Heart right ventricle (tissue), 16 donors: ENCODE measurements around the gene CDC14B. TPM values are rescaled to one million over a fixed set of nuclear protein-coding genes. Genes with fewer than 3 reads are reported as not detected.
A peak's percentile ranks its signal among the peaks of the same experiment; 100 is the strongest.

ENCODE experiments used
- ATAC-seq, 8 donors: fragments of 200-7000 bp; cut with Tn5 transposase; one replicate each; pipeline ENCODE4 v1.9.1; 2020; ENCODE audit warnings: mild to moderate bottlenecking in 8 of 8, moderate library complexity in 8 of 8, moderate number of reproducible peaks in 1 of 8
- DNase-seq, 2 donors: peaks; one replicate each; pipeline ENCODE4 v3.0.0-alpha.2; 2020
- H3K27ac ChIP-seq, 10 donors: fragments of 200-600 bp; sonication (generic) in 2 of 10; one replicate each; pipeline versions ENCODE4 v1.5.0 to v1.8.0; 2020 to 2022; ENCODE audit warnings: mild to moderate bottlenecking in 3 of 10
- H3K27me3 ChIP-seq, 7 donors: fragments of 200-600 bp; one replicate each; pipeline ENCODE4 v1.8.0; 2021 to 2022; ENCODE audit warnings: mild to moderate bottlenecking in 2 of 7
- H3K36me3 ChIP-seq, 9 donors: fragments of 200-600 bp; sonication (generic) in 1 of 9; one replicate each; pipeline versions ENCODE4 v1.5.0 to v1.8.0; 2020 to 2022; ENCODE audit warnings: mild to moderate bottlenecking in 2 of 9
- H3K4me1 ChIP-seq, 9 donors: fragments of 200-600 bp; sonication (generic) in 1 of 9; one replicate each; pipeline versions ENCODE4 v1.5.0 to v1.8.0; 2020 to 2022; ENCODE audit warnings: mild to moderate bottlenecking in 4 of 9
- H3K4me3 ChIP-seq, 10 donors: fragments of 200-600 bp; sonication (generic) in 2 of 10; one replicate each; pipeline versions ENCODE4 v1.5.0 to v1.8.0; 2020 to 2022; ENCODE audit warnings: mild to moderate bottlenecking in 7 of 10, moderate library complexity in 2 of 10
- H3K9me3 ChIP-seq, 11 donors: fragments of 200-600 bp in 10 of 11; sonication (generic) in 2 of 11; one replicate each; pipeline versions ENCODE4 v1.5.0 to v1.8.0; 2013 to 2022; ENCODE audit warnings: mild to moderate bottlenecking in 2 of 11, control low read depth in 1 of 11, moderate library complexity in 1 of 11
- CTCF ChIP-seq, 9 donors: fragments of 200-600 bp; sonication (generic) in 2 of 9; IDR thresholded peaks; one replicate each; pipeline versions ENCODE4 v1.5.0 to v1.8.0; 2021 to 2022; ENCODE audit warnings: antibody characterized with exemption in 9 of 9, mild to moderate bottlenecking in 5 of 9, moderate library complexity in 1 of 9
- WGBS, 2 donors: extraction: QIAGEN DNeasy Blood & Tissue Kit; methylation state at CpG; one replicate each; pipeline ENCODE4 v1.1.7; 2013; ENCODE audit warnings: inconsistent platforms in 1 of 2; 5-methylcytosine and 5-hydroxymethylcytosine counted together
- intact Hi-C, 10 donors: fragments of 100-400 bp; cut with DNase I; formaldehyde crosslinking; loops; one replicate each; pipeline versions ENCODE4 v1.11.1 to v1.14.2; 2022
- polyA plus RNA-seq, 2 donors: library from polyadenylated mRNA; stranded (reverse); fragments of 200-250 nt; gene quantifications; one replicate each; pipeline ENCODE4 v1.2.3, GENCODE V29; 2013
- total RNA-seq, 10 donors: library from RNA; stranded (reverse); fragmentation: NEBNext Ultra II Directional in 3 of 10; extraction: Animal tissue kit (Norgen Biotek cat#: 25700) in 3 of 10; gene quantifications; one replicate each; pipeline versions ENCODE4 v1.2.1 to v1.2.4, GENCODE V29; 2021 to 2023
- donor health status: Arrhythmogenic right ventricular cardiomyopathy.
- donor health status: ischemic (EF 13 %, LVEDD 7.1; RV severe dilation, severe dysfunction).
- donor health status: healthy with polysubstance abuse.
- donor health status: DM: no; HTN: yes; CAD: no.
- donor health status: DM: no; HTN: no; CAD: no.
- donor health status: ischemic (EF 25% LVEDD 6.9; RV normal size, moderate dysfunction).
- donor health status: ischemic (EF 25% LVEDD 5.7; RV mildly dilated, moderate dysfunction).
- donor health status: healthy.
- donor health status: DM: yes; HTN: yes; CAD: no.
- donor health status: Ischemic cardiomyopathy.
- donor health status: ischemic (EF 35%, LVEDD 5.7; RV mildly dilated, moderate dysfunction).
- donor health status: nonischemic (EF 11% LVEDD 7.7; RV severe dilation, severe dysfunction).
- donor health status: DM: yes; HTN: yes; CAD: no.
- donor health status: PGD.
- donor health status: ischemic (EF 29% LVEDD 5.4; RV normal size, mild dysfunction).
- donor health status: nonischemic (EF 23%, LVEDD 6.1; RV moderate dilation, normal function).

CDC14B gene
- total and polyA plus RNA-seq, 12 donors: 5.1 to 30.8 (median 23.9) TPM

- Histone ChIP-seq H3K4me3 (no peak overlapping the region), H3K36me3 (peaks cover 0 to 41% (median 4%) of the 10 kb centered on the region in 9 donors), H3K9me3 (no peaks in the 10 kb centered on the region), H3K27me3 (no peaks in the 10 kb centered on the region), H3K27ac (peak overlapping the region in 3 of 10 donors; percentile 7 to 73 (median 68)), H3K4me1 (peaks cover 2 to 45% (median 24%) of the 10 kb centered on the region in 9 donors)
- 76 to 87% methylated on average over 2 of the region's 2 CpGs for WGBS, 2 donors
- no peak for ATAC-seq
- no peak for DNase-seq
- intact Hi-C loops: loop anchor here in 1 of 10 donors (5.0 kb wide), 1 partner anchor 47 kb away; no protein-coding TSS in a partner anchor
- TF ChIP-seq CTCF (IDR thresholded peaks at IDR 0.05): no peak
Measured at GRCh38 chr9:96509848-96510247, 109.8 kb downstream of the CDC14B start.

- Histone ChIP-seq H3K9me3 (no peaks in the 10 kb centered on the region), H3K4me3 (no peak overlapping the region), H3K36me3 (peaks cover 0 to 40% (median 4%) of the 10 kb centered on the region in 9 donors), H3K27ac (peak overlapping the region in 9 of 10 donors; percentile 18 to 73 (median 62)), H3K27me3 (no peaks in the 10 kb centered on the region), H3K4me1 (peaks cover 2 to 44% (median 21%) of the 10 kb centered on the region in 9 donors)
- WGBS, 2 donors: 69 to 76% methylated on average over 5 of the region's 5 CpGs
- DNase-seq (no peak), ATAC-seq (peak in 1 of 8 donors; percentile 17)
- intact Hi-C loops: loop anchor here in 1 of 10 donors (5.0 kb wide), 1 partner anchor 48 kb away; no protein-coding TSS in a partner anchor
- TF ChIP-seq CTCF (IDR thresholded peaks at IDR 0.05): no peak
Measured at GRCh38 chr9:96509026-96509425, 110.6 kb downstream of the CDC14B start.

GRCh38 chr9:96508227-96508940 is 111.3 kb downstream of the CDC14B start:
- Histone ChIP-seq H3K4me3 (no peak overlapping the region), H3K27me3 (no peaks in the 10 kb centered on the region), H3K4me1 (peaks cover 2 to 38% (median 21%) of the 10 kb centered on the region in 9 donors), H3K36me3 (peaks cover 0 to 36% (median 3%) of the 10 kb centered on the region in 9 donors), H3K27ac (peak overlapping the region in 9 of 10 donors; percentile 18 to 73 (median 62)), H3K9me3 (no peaks in the 10 kb centered on the region)
- TF ChIP-seq CTCF (IDR thresholded peaks at IDR 0.05): no peak
- ATAC-seq (peak in 7 of 8 donors; percentile 29 to 92 (median 72)), DNase-seq (no peak)
- intact Hi-C loops: loop anchor here in 1 of 10 donors (5.0 kb wide), 1 partner anchor 49 kb away; no protein-coding TSS in a partner anchor
- 58 to 65% methylated on average over 14 of the region's 14 CpGs for WGBS, 2 donors

GRCh38 chr9:96505316-96505991 is 114.2 kb downstream of the CDC14B start:
- Histone ChIP-seq H3K9me3 (no peaks in the 10 kb centered on the region), H3K27me3 (no peaks in the 10 kb centered on the region), H3K36me3 (peaks cover 0 to 22% (median 0%) of the 10 kb centered on the region in 9 donors), H3K4me3 (no peak overlapping the region), H3K27ac (no peak overlapping the region), H3K4me1 (peaks cover 2 to 61% (median 19%) of the 10 kb centered on the region in 9 donors)
- intact Hi-C loops: loop anchor here in 1 of 10 donors (5.0 kb wide), 1 partner anchor 52 kb away; no protein-coding TSS in a partner anchor
- 58 to 66% methylated on average over 13 of the region's 13 CpGs for WGBS, 2 donors
- TF ChIP-seq CTCF (IDR thresholded peaks at IDR 0.05): no peak
- ATAC-seq (peak in 2 of 8 donors; percentile 31 to 65), DNase-seq (no peak)
